ENCODE results near the gene TARDBP.

DNA sequence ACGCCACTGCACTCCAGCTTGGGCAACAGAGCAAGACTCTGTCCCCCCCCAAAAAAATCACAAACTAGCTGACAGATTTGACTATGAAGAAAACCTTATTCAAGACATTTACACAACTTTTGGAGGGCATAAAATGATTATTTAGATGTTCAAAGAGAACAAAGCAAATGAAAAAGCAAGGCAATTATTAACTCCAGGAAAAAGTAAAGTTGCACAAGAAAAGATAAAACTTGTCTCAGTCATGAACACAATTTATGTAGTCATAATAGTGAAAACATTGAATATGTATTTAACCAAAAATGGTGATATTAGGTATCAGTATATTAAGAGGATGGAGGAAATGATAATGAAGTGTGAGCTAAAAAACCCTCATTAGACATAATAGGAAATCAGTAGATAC, 11.9 kb upstream of the TARDBP start:
- TF ChIP-seq, protein P1, sequence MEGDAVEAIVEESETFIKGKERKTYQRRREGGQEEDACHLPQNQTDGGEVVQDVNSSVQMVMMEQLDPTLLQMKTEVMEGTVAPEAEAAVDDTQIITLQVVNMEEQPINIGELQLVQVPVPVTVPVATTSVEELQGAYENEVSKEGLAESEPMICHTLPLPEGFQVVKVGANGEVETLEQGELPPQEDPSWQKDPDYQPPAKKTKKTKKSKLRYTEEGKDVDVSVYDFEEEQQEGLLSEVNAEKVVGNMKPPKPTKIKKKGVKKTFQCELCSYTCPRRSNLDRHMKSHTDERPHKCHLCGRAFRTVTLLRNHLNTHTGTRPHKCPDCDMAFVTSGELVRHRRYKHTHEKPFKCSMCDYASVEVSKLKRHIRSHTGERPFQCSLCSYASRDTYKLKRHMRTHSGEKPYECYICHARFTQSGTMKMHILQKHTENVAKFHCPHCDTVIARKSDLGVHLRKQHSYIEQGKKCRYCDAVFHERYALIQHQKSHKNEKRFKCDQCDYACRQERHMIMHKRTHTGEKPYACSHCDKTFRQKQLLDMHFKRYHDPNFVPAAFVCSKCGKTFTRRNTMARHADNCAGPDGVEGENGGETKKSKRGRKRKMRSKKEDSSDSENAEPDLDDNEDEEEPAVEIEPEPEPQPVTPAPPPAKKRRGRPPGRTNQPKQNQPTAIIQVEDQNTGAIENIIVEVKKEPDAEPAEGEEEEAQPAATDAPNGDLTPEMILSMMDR (IDR thresholded peaks at IDR 0.05): no peak
- no peak for TF ChIP-seq EZH2 (IDR thresholded peaks at IDR 0.05; ENCODE audit: borderline replicate concordance, insufficient read depth, low read depth, low read length, poor library complexity, severe bottlenecking)
